ENCODE measurements around the gene SRF. TPM values are rescaled to one million over a fixed set of nuclear protein-coding genes. Genes with fewer than 3 reads are reported as not detected.
A peak's percentile ranks its signal among the peaks of the same experiment; 100 is the strongest.

The SRF gene
- total RNA-seq, 3 donors from 2014 or later (not counting 1 experiment from before 2014, with no cell fraction given), result 31.6 to 33.0 (median 32.0) TPM

DNA sequence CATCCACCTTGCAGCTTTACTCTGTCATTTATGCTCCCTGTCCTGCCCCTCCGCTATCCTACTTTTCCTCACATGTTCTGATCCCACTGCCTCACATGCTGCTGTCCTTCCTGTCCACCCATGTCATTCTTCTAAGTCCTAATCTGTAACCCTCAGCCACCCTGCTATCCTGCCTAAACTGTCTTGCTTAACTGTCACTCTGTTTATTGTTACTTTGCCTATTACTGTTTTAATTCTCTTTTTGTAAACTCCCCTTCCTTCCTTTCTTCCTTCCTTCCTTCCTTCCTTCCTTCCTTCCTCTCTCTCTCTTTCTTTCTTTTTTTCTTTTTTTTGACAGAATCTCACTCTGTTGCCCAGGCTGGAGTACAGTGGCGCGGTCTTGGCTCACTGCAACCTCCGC is 12.4 kb downstream of the SRF start:
- intact Hi-C loops (cut with micrococcal nuclease), result no loop called here
- Mint-ChIP-seq H3K4me3 (peak overlapping the region; percentile 89), H3K27ac (peak overlapping the region; percentile 79 to 81), H3K27me3 (ENCODE audit: low read depth in 2 of 2) (no peaks in the 10 kb centered on the region), H3K9me3 (no peaks in the 10 kb centered on the region), H3K4me1 (peaks cover 38 to 42% of the 10 kb centered on the region in 2 donors), H3K36me3 (no peaks in the 10 kb centered on the region)
- WGBS (ENCODE audit: insufficient coverage), result 100% methylated on average over 4 of the region's 4 CpGs
- Histone ChIP-seq H3K4me3 (ENCODE audit: low read length) (no peak overlapping the region), H3K4me1 (ENCODE audit: control insufficient read depth, insufficient read depth, low read length) (peaks cover 17% of the 10 kb centered on the region), H3K27me3 (ENCODE audit: control insufficient read depth, insufficient read depth, low read length) (no peaks in the 10 kb centered on the region), H3K27ac (ENCODE audit: low read length) (no peak overlapping the region), H3K36me3 (ENCODE audit: control insufficient read depth, insufficient read depth, low read length) (peaks cover 48% of the 10 kb centered on the region), H3K9me3 (ENCODE audit: control insufficient read depth, insufficient read depth, low read length) (no peaks in the 10 kb centered on the region)
- DNase-seq (no peak), ATAC-seq (no peak)
- TF ChIP-seq, protein P1, sequence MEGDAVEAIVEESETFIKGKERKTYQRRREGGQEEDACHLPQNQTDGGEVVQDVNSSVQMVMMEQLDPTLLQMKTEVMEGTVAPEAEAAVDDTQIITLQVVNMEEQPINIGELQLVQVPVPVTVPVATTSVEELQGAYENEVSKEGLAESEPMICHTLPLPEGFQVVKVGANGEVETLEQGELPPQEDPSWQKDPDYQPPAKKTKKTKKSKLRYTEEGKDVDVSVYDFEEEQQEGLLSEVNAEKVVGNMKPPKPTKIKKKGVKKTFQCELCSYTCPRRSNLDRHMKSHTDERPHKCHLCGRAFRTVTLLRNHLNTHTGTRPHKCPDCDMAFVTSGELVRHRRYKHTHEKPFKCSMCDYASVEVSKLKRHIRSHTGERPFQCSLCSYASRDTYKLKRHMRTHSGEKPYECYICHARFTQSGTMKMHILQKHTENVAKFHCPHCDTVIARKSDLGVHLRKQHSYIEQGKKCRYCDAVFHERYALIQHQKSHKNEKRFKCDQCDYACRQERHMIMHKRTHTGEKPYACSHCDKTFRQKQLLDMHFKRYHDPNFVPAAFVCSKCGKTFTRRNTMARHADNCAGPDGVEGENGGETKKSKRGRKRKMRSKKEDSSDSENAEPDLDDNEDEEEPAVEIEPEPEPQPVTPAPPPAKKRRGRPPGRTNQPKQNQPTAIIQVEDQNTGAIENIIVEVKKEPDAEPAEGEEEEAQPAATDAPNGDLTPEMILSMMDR (IDR thresholded peaks at IDR 0.05), result no peak

- H3K27me3 Mint-ChIP-seq (ENCODE audit: low read depth in 2 of 2), result no peaks in the 10 kb centered on the region
- no peak for DNase-seq
- no peaks in the 10 kb centered on the region for H3K36me3 Mint-ChIP-seq
- intact Hi-C loops (cut with micrococcal nuclease), result no loop called here
- no peaks in the 10 kb centered on the region for H3K9me3 Mint-ChIP-seq
- no peak overlapping the region for H3K4me3 ChIP-seq (ENCODE audit: low read length)
- H3K9me3 ChIP-seq (ENCODE audit: control insufficient read depth, insufficient read depth, low read length), result no peaks in the 10 kb centered on the region
- H3K4me3 Mint-ChIP-seq, result peak overlapping the region; percentile 32
- H3K4me1 ChIP-seq (ENCODE audit: control insufficient read depth, insufficient read depth, low read length), result peaks cover 17% of the 10 kb centered on the region
- peak overlapping the region; percentile 79 to 81 for H3K27ac Mint-ChIP-seq
- no peaks in the 10 kb centered on the region for H3K27me3 ChIP-seq (ENCODE audit: control insufficient read depth, insufficient read depth, low read length)
- 97% methylated on average over 21 of the region's 21 CpGs for WGBS (ENCODE audit: insufficient coverage)
- TF ChIP-seq, protein P1 (IDR thresholded peaks at IDR 0.05), result no peak
- ATAC-seq, result no peak
- H3K4me1 Mint-ChIP-seq, result peaks cover 42% of the 10 kb centered on the region in 2 donors
- peaks cover 43% of the 10 kb centered on the region for H3K36me3 ChIP-seq (ENCODE audit: control insufficient read depth, insufficient read depth, low read length)
- H3K27ac ChIP-seq (ENCODE audit: low read length), result no peak overlapping the region
These were observed 13.4 kb downstream of the SRF start for GRCh38 chr6:43184268-43184985.

GRCh38 chr6:43185391-43185985 is 14.4 kb downstream of the SRF start:
- Histone ChIP-seq H3K4me3 (ENCODE audit: low read length) (no peak overlapping the region), H3K9me3 (ENCODE audit: control insufficient read depth, insufficient read depth, low read length) (no peaks in the 10 kb centered on the region), H3K27ac (ENCODE audit: low read length) (no peak overlapping the region), H3K36me3 (ENCODE audit: control insufficient read depth, insufficient read depth, low read length) (peaks cover 42% of the 10 kb centered on the region), H3K4me1 (ENCODE audit: control insufficient read depth, insufficient read depth, low read length) (peaks cover 17% of the 10 kb centered on the region), H3K27me3 (ENCODE audit: control insufficient read depth, insufficient read depth, low read length) (no peaks in the 10 kb centered on the region)
- no peaks in the 10 kb centered on the region for H3K27me3 Mint-ChIP-seq (ENCODE audit: low read depth in 2 of 2)
- H3K27ac Mint-ChIP-seq, result peak overlapping the region in 1 of 2 donors; percentile 6
- no peak overlapping the region for H3K4me3 Mint-ChIP-seq
- intact Hi-C loops (cut with micrococcal nuclease), result no loop called here
- H3K4me1 Mint-ChIP-seq, result peaks cover 42 to 47% of the 10 kb centered on the region in 2 donors
- ATAC-seq, result no peak
- no peaks in the 10 kb centered on the region for H3K9me3 Mint-ChIP-seq
- TF ChIP-seq, protein P1 (IDR thresholded peaks at IDR 0.05), result no peak
- 67% methylated on average over 5 of the region's 5 CpGs for WGBS (ENCODE audit: insufficient coverage)
- no peaks in the 10 kb centered on the region for H3K36me3 Mint-ChIP-seq
- peak in 1 of 2 donors; percentile 62 for DNase-seq

Data from natural killer cell (primary cell).